Mucosa of rectum (tissue), 2 donors: ENCODE measurements around the gene ALG5.

Source experiments
- H3K27ac ChIP-seq, 2 donors: one replicate each; pipeline ENCODE4 v1.7.0; 2013; ENCODE audit warnings: inconsistent platforms in 2 of 2, low read depth in 2 of 2, low read length in 2 of 2
- H3K27me3 ChIP-seq, 2 donors: one replicate each; pipeline ENCODE4 v1.7.0; 2013; ENCODE audit warnings: low read length in 2 of 2; ENCODE audit not compliant: control insufficient read depth in 2 of 2, insufficient read depth in 2 of 2
- H3K36me3 ChIP-seq, 2 donors: one replicate each; pipeline ENCODE4 v1.7.0; 2013; ENCODE audit warnings: low read length in 2 of 2; ENCODE audit not compliant: control insufficient read depth in 2 of 2, insufficient read depth in 2 of 2
- H3K4me1 ChIP-seq, 2 donors: one replicate each; pipeline ENCODE4 v1.7.0; 2013; ENCODE audit warnings: low read length in 2 of 2, mild to moderate bottlenecking in 1 of 2; ENCODE audit not compliant: control insufficient read depth in 2 of 2, insufficient read depth in 2 of 2
- H3K4me3 ChIP-seq, 2 donors: one replicate each; pipeline ENCODE4 v1.7.0; 2013; ENCODE audit warnings: low read length in 2 of 2
- H3K9ac ChIP-seq, 2 donors: one replicate each; pipeline ENCODE4 v1.7.0; 2013; ENCODE audit warnings: low read length in 2 of 2, low read depth in 1 of 2, mild to moderate bottlenecking in 1 of 2
- H3K9me3 ChIP-seq, 2 donors: one replicate each; pipeline ENCODE4 v1.7.0; 2013; ENCODE audit warnings: low read length in 2 of 2; ENCODE audit not compliant: control insufficient read depth in 2 of 2
- donor health status: healthy.
- donor health status: Normal muscosa, but diverticular disease.

Gene ALG5

DNA sequence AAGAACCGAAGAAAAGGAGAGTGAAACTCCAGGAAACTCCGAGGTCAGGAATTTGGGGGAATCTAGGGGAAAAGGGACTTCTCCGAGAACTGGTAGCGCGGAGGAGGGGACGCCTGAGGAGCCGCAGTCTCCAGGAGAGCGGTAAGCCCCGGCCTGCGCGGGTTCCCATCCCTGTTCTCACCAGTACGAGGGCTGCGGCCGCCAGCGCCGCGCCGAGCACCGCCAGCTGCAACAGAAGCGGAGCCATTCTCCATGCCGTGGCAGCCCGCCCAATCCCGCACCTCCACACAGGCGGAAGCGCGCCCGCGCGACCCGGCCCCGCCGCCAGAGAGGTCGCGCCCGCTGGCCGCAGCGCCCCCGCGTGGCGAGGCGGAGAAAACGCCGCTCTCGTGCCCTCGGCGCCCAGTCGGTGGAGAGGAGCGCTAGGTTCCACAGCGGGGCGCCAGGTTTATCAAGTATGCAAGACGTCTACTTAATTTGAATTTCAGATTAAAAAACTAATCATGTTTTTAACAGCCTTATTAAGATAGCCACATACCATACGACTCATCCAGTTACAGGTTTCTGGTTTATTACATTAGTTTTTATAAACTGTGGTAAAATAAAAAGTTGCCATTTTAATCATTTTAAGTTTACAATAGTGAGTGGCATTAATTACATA, at the start of gene ALG5:
Gene ALG5 (minus strand): TSS at position 287 of the 661 bp plus-strand sequence. CDS start 40 bp downstream, at position 247.
- H3K4me3 ChIP-seq, result peak within 1 kb of the TSS; percentile 96 to 98
- no peaks in the 10 kb centered on the region for H3K9me3 ChIP-seq
- H3K4me1 ChIP-seq, result peaks cover 7 to 8% of the 10 kb centered on the region in 2 donors
- H3K36me3 ChIP-seq, result peaks cover 10 to 16% of the 10 kb centered on the region in 2 donors
- H3K27me3 ChIP-seq, result no peaks in the 10 kb centered on the region
- peak within 1 kb of the TSS; percentile 93 for H3K9ac ChIP-seq
- peak within 1 kb of the TSS; percentile 93 to 99 for H3K27ac ChIP-seq

- Histone ChIP-seq H3K27ac (no peak overlapping the region), H3K9me3 (no peaks in the 10 kb centered on the region), H3K9ac (no peak overlapping the region), H3K36me3 (peaks cover 17 to 30% of the 10 kb centered on the region in 2 donors), H3K4me1 (no peaks in the 10 kb centered on the region), H3K27me3 (no peaks in the 10 kb centered on the region), H3K4me3 (no peak overlapping the region)
Measured at GRCh38 chr13:37047846-37048245, 48.7 kb upstream of the ALG5 start.

GRCh38 chr13:37047032-37047431, 47.9 kb upstream of the ALG5 start:
- H3K9me3 ChIP-seq, result no peaks in the 10 kb centered on the region
- no peak overlapping the region for H3K4me3 ChIP-seq
- H3K4me1 ChIP-seq, result no peaks in the 10 kb centered on the region
- H3K36me3 ChIP-seq, result peaks cover 24 to 37% of the 10 kb centered on the region in 2 donors
- H3K27me3 ChIP-seq, result no peaks in the 10 kb centered on the region
- H3K27ac ChIP-seq, result no peak overlapping the region
- H3K9ac ChIP-seq, result no peak overlapping the region

DNA sequence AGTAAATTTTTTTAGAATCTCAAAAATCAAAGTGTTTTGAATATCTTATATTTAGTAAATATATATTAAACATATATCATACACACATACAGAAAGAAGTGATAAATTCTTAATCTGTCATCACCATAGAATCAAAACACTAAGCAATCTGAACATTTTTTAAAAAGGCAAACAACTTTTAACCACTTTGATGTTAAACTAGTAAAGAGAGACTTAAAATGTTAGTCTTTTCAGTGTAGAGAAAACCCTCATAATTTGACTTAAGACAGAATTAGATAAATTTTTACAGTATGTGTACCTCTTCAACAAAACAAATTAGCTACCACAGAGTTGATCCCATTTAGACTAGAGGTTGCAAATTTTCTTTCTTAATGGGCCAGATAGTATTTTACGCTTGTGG, 46.9 kb upstream of the ALG5 start:
- H3K9ac ChIP-seq, result no peak overlapping the region
- no peaks in the 10 kb centered on the region for H3K27me3 ChIP-seq
- no peak overlapping the region for H3K27ac ChIP-seq
- no peak overlapping the region for H3K4me3 ChIP-seq
- no peaks in the 10 kb centered on the region for H3K4me1 ChIP-seq
- peaks cover 31 to 46% of the 10 kb centered on the region in 2 donors for H3K36me3 ChIP-seq
- H3K9me3 ChIP-seq, result no peaks in the 10 kb centered on the region

- Histone ChIP-seq H3K36me3 (peaks cover 52 to 59% of the 10 kb centered on the region in 2 donors), H3K9me3 (no peaks in the 10 kb centered on the region), H3K27me3 (no peaks in the 10 kb centered on the region), H3K27ac (no peak overlapping the region), H3K9ac (no peak overlapping the region), H3K4me1 (no peaks in the 10 kb centered on the region), H3K4me3 (no peak overlapping the region)
Measured at GRCh38 chr13:37040789-37041188, 41.6 kb upstream of the ALG5 start.

- H3K36me3 ChIP-seq, result peaks cover 58 to 66% of the 10 kb centered on the region in 2 donors
- no peak overlapping the region for H3K9ac ChIP-seq
- H3K27me3 ChIP-seq, result no peaks in the 10 kb centered on the region
- no peaks in the 10 kb centered on the region for H3K4me1 ChIP-seq
- H3K27ac ChIP-seq, result no peak overlapping the region
- H3K4me3 ChIP-seq, result no peak overlapping the region
- H3K9me3 ChIP-seq, result no peaks in the 10 kb centered on the region
Measured at GRCh38 chr13:37039896-37040295, 40.8 kb upstream of the ALG5 start.

DNA sequence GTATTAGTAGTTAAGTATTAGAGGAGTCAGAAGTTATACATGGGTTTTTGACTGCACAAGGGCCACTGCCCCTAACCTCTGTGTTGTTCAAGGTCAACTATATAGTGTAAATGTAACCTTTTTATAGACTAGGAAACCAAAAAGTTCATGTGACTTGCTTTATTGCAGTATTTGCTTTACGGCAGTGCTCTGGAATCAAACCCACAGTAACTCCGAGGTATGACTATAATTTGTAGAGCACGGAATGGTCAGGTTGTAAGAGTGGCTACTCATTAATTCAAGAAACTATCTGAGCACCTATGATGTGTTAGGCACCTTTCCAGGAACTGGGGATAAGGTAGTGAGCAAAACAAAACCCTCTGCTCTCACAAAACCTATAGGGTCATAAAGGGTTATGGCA, 38.1 kb upstream of the ALG5 start:
- H3K4me3 ChIP-seq, result no peak overlapping the region
- no peak overlapping the region for H3K27ac ChIP-seq
- H3K9me3 ChIP-seq, result no peaks in the 10 kb centered on the region
- peaks cover 60 to 66% of the 10 kb centered on the region in 2 donors for H3K36me3 ChIP-seq
- H3K9ac ChIP-seq, result no peak overlapping the region
- H3K27me3 ChIP-seq, result no peaks in the 10 kb centered on the region
- H3K4me1 ChIP-seq, result no peaks in the 10 kb centered on the region

- Histone ChIP-seq H3K9ac (no peak overlapping the region), H3K27ac (no peak overlapping the region), H3K4me1 (no peaks in the 10 kb centered on the region), H3K27me3 (no peaks in the 10 kb centered on the region), H3K9me3 (no peaks in the 10 kb centered on the region), H3K4me3 (no peak overlapping the region), H3K36me3 (peaks cover 55 to 56% of the 10 kb centered on the region in 2 donors)
Measured at GRCh38 chr13:37029617-37030016, 30.5 kb upstream of the ALG5 start.

- Histone ChIP-seq H3K27me3 (no peaks in the 10 kb centered on the region), H3K27ac (no peak overlapping the region), H3K4me3 (no peak overlapping the region), H3K36me3 (peaks cover 60 to 65% of the 10 kb centered on the region in 2 donors), H3K9me3 (no peaks in the 10 kb centered on the region), H3K9ac (no peak overlapping the region), H3K4me1 (no peaks in the 10 kb centered on the region)
Measured at GRCh38 chr13:37027639-37028038, 28.5 kb upstream of the ALG5 start.

- Histone ChIP-seq H3K27ac (no peak overlapping the region), H3K4me3 (no peak overlapping the region), H3K27me3 (no peaks in the 10 kb centered on the region), H3K9me3 (no peaks in the 10 kb centered on the region), H3K4me1 (no peaks in the 10 kb centered on the region), H3K9ac (no peak overlapping the region), H3K36me3 (peaks cover 61 to 65% of the 10 kb centered on the region in 2 donors)
Measured at GRCh38 chr13:37026771-37027170, 27.6 kb upstream of the ALG5 start.
